ENCODE results near the gene ARMC6.
"Not testable (repeated sequence)": the region's sequence is repeated elsewhere in the genome, so short reads cannot be mapped to it uniquely, and the experiment has no call there.

The ARMC6 gene

DNA sequence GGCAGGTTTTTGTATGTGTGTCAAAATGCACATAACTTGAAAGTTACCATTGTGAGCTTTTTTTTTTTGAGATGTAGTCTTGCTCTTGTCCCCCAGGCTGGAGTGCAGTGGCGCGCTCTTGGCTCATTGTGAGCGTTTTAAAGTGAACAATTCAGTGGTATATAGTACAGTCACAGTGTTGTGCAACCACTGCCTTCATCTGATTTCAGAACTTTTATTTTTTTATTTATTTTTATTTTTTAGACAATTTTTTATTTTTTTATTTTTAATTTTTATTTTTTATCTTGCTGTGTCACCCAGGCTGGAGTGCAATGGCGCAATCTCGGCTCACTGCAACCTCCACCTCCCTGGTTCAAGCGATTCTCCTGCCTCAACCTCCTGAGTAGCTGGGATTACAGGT lies 45.4 kb downstream of the ARMC6 start:
- DNase-seq: no peak

DNA sequence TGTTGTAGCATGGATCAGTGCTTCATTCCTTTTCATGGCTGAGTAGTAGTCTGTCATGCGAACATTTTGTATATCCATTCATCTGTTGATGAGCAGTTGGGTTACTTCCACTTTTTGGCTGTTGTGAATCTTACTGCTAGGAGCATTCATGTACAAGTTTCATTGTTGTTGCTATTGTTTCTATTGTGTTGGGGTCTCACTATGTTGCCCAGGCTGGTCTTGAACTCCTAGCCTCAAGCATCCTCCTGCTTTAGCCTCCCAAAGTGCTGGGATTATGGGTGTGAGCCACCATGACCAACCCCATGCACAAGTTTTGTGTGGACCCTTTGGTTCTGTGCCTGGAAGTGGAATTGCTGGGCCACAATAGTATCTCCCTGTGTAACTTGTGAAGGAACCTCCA lies 46.2 kb downstream of the ARMC6 start:
- no peak for DNase-seq

DNA sequence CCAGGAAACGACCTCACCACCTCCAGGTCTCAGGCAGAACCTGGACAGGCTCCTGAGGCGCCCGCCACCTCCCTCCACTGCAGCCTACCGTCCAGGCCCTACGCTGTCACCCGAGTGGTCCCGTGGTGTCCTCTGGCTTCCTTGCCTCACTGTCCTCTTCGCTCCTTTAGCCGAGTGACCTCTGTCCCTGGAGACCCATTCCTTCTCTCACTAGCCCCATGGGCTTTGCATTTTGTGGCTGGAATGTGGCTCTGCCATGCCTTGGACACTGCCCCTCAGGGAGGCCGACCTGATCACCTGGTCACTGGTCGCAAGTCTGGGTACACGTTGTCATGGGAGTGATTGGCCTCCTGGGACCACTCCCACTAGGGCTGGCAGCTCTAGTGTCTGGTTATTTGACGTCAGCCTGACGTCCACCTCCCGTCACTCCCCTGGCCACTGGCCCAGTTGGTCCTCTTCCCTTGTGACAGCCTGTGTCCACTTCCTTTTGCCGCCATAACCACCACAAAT lies 48.3 kb downstream of the ARMC6 start:
- no peak for DNase-seq

DNA sequence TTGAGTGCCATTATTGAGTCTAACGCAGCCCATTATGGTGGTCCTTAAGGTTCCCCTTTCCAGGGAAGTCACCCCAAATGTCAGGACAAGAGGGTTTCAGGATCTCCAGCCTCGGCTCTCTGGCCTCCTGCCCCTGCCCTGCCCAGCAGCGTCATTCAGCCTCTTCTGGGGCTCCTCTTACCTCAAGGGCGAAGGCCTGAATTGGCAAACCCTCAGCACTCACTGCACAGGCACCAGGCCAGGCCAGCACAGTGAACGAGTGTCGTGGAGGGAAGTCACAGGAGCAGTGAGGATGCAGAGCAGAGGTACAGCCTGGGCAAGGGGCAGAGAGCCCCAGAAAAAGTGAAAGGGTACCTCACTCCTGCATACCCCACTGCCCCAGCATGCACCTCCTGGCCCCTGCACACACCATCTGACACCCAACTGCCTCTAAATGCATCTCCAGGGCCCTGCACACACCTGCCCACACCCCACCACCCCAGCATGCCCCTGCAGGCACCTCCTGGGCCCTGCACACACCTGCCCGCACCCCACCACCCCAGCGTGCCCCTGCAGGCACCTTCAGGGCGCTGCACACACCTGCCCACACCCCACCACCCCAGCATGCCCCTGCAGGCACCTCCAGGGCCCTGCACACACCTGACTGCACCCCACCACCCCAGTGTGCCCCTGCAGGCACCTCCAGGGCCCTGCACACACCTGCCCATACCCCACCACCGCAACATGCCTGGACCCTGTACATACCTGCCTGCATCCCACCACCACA lies 50.2 kb downstream of the ARMC6 start:
- no peak for DNase-seq

DNA sequence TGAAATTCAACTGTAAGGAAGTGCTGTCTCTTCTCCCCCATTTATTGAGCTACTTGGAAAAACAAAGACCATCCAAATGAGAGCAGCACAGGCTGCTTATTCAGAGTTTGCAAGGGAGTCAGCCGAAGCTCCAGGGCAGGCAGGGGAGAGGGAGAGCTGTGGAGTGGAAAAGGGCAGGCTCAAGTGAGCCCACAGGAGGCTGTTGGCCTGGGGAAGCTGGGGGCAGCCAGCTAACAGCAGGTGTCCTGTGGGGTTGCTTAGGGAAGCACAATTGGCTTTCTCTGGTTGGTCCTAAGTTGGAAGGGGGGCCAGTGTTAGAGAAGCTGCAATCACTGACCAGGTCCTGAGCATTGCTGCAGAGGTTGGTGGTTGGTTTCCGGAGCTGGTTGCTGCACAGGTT lies 54.3 kb downstream of the ARMC6 start:
- no peak for DNase-seq

GRCh38 chr19:19094513-19094912 lies 61.1 kb downstream of the ARMC6 start:
- no peak for DNase-seq

DNA sequence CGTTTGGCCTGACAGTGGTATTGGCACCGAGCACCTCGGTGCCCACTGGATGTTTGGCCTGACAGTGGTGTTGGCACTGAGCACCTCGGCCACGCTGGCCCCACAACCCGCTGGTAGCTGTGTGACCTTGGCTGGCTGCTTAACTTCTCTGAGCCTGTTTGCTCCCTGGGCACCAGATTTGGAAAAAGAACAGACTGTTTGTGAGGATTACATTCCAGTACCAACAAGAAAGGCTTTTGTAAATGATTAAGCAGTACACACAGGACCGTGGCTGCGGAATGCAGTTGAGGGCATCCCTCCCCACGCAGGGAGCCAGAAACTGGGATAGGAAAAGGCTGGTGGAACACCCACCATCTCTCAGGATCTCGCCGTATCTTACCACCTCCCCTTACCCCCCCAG lies 62.3 kb downstream of the ARMC6 start:
- no peak for DNase-seq

GRCh38 chr19:19096641-19097627 lies 63.5 kb downstream of the ARMC6 start:
- DNase-seq: no peak

- DNase-seq: no peak
Measured at GRCh38 chr19:19098084-19098702, 64.8 kb downstream of the ARMC6 start.

GRCh38 chr19:19098703-19099632 lies 65.6 kb downstream of the ARMC6 start:
- DNase-seq: no peak

GRCh38 chr19:19101540-19101939 lies 68.1 kb downstream of the ARMC6 start:
- no peak for DNase-seq

- not testable (repeated sequence) for DNase-seq
Measured at GRCh38 chr19:19102566-19102965, 69.2 kb downstream of the ARMC6 start.

DNA sequence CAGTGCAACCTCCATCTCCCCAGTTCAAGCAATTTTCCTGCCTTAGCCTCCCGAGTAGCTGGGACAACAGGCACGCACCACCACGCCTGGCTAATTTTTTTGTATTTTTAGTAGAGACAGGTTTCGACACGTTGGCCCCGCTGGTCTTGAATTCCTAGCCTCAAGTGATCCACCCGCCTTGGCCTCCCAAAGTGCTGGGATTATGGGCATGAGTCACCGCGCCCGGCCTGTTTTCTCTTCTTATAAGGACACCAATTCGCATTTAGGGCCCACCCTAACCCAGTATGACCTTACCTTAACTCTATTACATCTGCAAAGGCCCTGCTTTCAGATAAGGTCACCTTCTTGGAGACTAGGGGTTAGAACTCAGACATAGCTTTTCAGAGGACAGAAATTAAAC lies 69.8 kb downstream of the ARMC6 start:
- DNase-seq: no peak

GRCh38 chr19:19105365-19106055 lies 72.1 kb downstream of the ARMC6 start:
- no peak for DNase-seq

DNA sequence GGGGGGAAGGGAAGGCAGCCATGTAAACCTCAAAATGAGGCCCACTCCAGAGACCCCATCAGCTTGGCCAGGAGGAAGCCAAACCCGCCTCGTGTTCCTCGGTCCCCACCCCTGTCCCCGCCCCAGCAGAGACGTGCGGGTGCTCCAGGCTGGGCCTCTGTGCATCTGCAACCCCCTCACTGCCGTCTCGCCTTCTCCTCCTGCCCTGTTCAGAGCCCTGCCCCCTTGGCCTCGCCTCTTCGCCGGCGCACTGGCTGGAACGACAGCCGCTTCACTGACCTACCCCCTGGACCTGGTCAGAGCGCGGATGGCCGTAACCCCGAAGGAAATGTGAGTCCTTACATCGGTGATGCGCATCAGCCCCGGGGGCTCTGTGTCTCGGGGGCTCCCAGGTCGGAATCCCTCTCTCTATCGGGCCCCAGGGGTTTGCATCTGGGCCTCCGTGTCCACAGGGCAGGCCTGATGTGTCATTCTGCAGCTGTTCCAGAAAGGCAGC lies 72.7 kb downstream of the ARMC6 start:
- DNase-seq: no peak

GRCh38 chr19:19106938-19107337 lies 73.5 kb downstream of the ARMC6 start:
- not testable (repeated sequence) for DNase-seq

DNA sequence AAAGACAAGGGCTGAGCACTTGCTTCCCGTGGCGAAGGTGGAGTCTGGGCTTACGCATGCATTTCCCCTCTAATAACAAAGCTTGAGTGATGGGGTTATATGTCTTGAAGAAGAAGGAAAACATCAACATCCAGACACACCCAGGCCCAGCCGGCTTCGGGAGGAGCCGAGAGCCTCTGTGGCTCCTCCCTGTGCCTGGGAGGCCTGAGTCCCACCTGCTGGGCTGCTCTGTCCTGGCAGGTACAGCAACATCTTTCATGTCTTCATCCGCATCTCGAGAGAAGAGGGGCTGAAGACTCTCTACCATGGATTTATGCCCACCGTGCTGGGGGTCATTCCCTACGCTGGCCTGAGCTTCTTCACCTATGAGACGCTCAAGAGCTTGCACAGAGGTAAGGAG lies 74.3 kb downstream of the ARMC6 start:
- no peak for DNase-seq
